Panc1 (cell line): ENCODE measurements around the gene PPARGC1A. TPM values are rescaled to one million over a fixed set of nuclear protein-coding genes. Genes with fewer than 3 reads are reported as not detected.

Experiments used
- ATAC-seq: fragments of 200-7000 bp; cut with Tn5 transposase; 2 replicates; pipeline ENCODE4 v1.9.1; 2020; ENCODE audit warnings: mild to moderate bottlenecking, moderate library complexity
- BruUV-seq: library from RNA; stranded (reverse); fragments of 400-500 nt; replicated peaks from 2 replicates; lab custom pipeline; 2021; lab: Mats Ljungman, UMichigan
- CTCF ChIA-PET: fragments of 300-600 bp; sonication (Branson Sonifier 250); formaldehyde crosslinking; loops from one replicate; lab custom pipeline; 2022; ENCODE audit warnings: antibody characterized with exemption; lab: Charles Lee
- POLR2A ChIA-PET: fragments of 300-600 bp; sonication (Branson Sonifier 250); formaldehyde crosslinking; loops from one replicate; lab custom pipeline; 2022; ENCODE audit warnings: antibody characterized with exemption; lab: Charles Lee
- DNase-seq: peaks from one replicate; pipeline ENCODE4 v3.0.0-alpha.2; 2010; ENCODE audit warnings: low read depth, low spot score
- H3K27ac ChIP-seq: 2 replicates; pipeline ENCODE4 v1.5.1; 2011; ENCODE audit warnings: mild to moderate bottlenecking, low read length, inconsistent platforms
- H3K27me3 ChIP-seq: fragments of 200-500 bp; sonication (Bioruptor generic); 2 replicates; pipeline ENCODE4 v1.6.0; 2014; ENCODE audit warnings: low read length, inconsistent platforms; ENCODE audit not compliant: control insufficient read depth, insufficient read depth
- H3K36me3 ChIP-seq: fragments of 200-500 bp; sonication (Bioruptor generic); 2 replicates; pipeline ENCODE4 v1.5.1; 2014; ENCODE audit warnings: inconsistent platforms, mild to moderate bottlenecking, low read length, moderate library complexity; ENCODE audit not compliant: control insufficient read depth, insufficient read depth
- H3K4me1 ChIP-seq: 2 replicates; pipeline ENCODE4 v1.5.1; 2011; ENCODE audit warnings: inconsistent platforms, mild to moderate bottlenecking, low read length, moderate library complexity; ENCODE audit not compliant: control insufficient read depth, insufficient read depth
- H3K4me3 ChIP-seq, 2 experiments: 2 replicates each; pipeline ENCODE4 v1.5.1; 2011 to 2012; ENCODE audit warnings: low read depth in 2 of 2, low read length in 2 of 2, mild to moderate bottlenecking in 2 of 2, inconsistent platforms in 1 of 2, moderate library complexity in 1 of 2
- H3K9me3 ChIP-seq: fragments of 200-500 bp; sonication (Bioruptor generic); 2 replicates; pipeline ENCODE4 v1.5.1; 2014; ENCODE audit warnings: low read depth, mild to moderate bottlenecking, inconsistent platforms, low read length, moderate library complexity; ENCODE audit not compliant: control insufficient read depth, insufficient read depth
- POLR2AphosphoS5 ChIP-seq: IDR thresholded peaks from 2 replicates; pipeline ENCODE4 v1.6.1; 2012; ENCODE audit warnings: mild to moderate bottlenecking, low read depth, low read length, moderate library complexity
- SIN3A ChIP-seq: IDR thresholded peaks from 2 replicates; pipeline ENCODE4 v1.6.1; 2012; ENCODE audit warnings: low read depth, mild to moderate bottlenecking, low read length, moderate library complexity, borderline replicate concordance; ENCODE audit not compliant: insufficient read depth
- TCF7L2 ChIP-seq: IDR thresholded peaks from 2 replicates; pipeline ENCODE4 v1.6.1; 2011; ENCODE audit warnings: mild to moderate bottlenecking, low read depth, low read length, inconsistent platforms
- in situ Hi-C: cut with HindIII; loops from 2 replicates; pipeline ENCODE4 v1.10.0; 2016; ENCODE audit warnings: low sequenced_read_pairs, low pct_unique_long_range_greater_than_20kb
- intact Hi-C: fragments of 100-400 bp; cut with micrococcal nuclease; formaldehyde crosslinking; loops from one replicate; pipeline ENCODE4 v1.10.0; 2022; ENCODE audit not compliant: unreplicated experiment
- total RNA-seq: library from RNA; stranded (reverse); gene quantifications from one replicate; pipeline ENCODE4 v1.2.1, GENCODE V29; 2021; ENCODE audit not compliant: unreplicated experiment
- TF ChIP-seq, protein P1 (sequence below): fragments of 450-650 bp; IDR thresholded peaks from 2 replicates; pipeline ENCODE4 v1.5.1; 2017; ENCODE audit warnings: mild to moderate bottlenecking
- TF ChIP-seq, protein P2 (sequence below), 2 experiments: IDR thresholded peaks; 2 replicates each; pipeline ENCODE4 v1.6.1; 2011 to 2012; ENCODE audit warnings: low read depth in 2 of 2, control low read depth in 1 of 2, low read length in 1 of 2, mild to moderate bottlenecking in 1 of 2, moderate library complexity in 1 of 2; ENCODE audit not compliant: insufficient read depth in 1 of 2

The PPARGC1A gene
- total RNA-seq, 1 experiment from 2014 or later = 0.59 TPM

- intact Hi-C loops (no loop called here), in situ Hi-C loops (no loop called here)
- Histone ChIP-seq H3K36me3 (no peaks in the 10 kb centered on the region), H3K4me1 (no peaks in the 10 kb centered on the region), H3K27me3 (no peaks in the 10 kb centered on the region), H3K9me3 (no peaks in the 10 kb centered on the region), H3K4me3 (no peak overlapping the region), H3K27ac (no peak overlapping the region)
- no TSS peak for BruUV-seq
- no peak for ATAC-seq
- ChIA-PET POLR2A (no interaction called here), CTCF (no interaction called here)
- DNase-seq = no peak
- TF ChIP-seq, protein P1, sequence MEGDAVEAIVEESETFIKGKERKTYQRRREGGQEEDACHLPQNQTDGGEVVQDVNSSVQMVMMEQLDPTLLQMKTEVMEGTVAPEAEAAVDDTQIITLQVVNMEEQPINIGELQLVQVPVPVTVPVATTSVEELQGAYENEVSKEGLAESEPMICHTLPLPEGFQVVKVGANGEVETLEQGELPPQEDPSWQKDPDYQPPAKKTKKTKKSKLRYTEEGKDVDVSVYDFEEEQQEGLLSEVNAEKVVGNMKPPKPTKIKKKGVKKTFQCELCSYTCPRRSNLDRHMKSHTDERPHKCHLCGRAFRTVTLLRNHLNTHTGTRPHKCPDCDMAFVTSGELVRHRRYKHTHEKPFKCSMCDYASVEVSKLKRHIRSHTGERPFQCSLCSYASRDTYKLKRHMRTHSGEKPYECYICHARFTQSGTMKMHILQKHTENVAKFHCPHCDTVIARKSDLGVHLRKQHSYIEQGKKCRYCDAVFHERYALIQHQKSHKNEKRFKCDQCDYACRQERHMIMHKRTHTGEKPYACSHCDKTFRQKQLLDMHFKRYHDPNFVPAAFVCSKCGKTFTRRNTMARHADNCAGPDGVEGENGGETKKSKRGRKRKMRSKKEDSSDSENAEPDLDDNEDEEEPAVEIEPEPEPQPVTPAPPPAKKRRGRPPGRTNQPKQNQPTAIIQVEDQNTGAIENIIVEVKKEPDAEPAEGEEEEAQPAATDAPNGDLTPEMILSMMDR = no peak
- no peak for TF ChIP-seq TCF7L2
- TF ChIP-seq POLR2AphosphoS5 = no peak
- no peak for TF ChIP-seq SIN3A
- TF ChIP-seq, protein P2, sequence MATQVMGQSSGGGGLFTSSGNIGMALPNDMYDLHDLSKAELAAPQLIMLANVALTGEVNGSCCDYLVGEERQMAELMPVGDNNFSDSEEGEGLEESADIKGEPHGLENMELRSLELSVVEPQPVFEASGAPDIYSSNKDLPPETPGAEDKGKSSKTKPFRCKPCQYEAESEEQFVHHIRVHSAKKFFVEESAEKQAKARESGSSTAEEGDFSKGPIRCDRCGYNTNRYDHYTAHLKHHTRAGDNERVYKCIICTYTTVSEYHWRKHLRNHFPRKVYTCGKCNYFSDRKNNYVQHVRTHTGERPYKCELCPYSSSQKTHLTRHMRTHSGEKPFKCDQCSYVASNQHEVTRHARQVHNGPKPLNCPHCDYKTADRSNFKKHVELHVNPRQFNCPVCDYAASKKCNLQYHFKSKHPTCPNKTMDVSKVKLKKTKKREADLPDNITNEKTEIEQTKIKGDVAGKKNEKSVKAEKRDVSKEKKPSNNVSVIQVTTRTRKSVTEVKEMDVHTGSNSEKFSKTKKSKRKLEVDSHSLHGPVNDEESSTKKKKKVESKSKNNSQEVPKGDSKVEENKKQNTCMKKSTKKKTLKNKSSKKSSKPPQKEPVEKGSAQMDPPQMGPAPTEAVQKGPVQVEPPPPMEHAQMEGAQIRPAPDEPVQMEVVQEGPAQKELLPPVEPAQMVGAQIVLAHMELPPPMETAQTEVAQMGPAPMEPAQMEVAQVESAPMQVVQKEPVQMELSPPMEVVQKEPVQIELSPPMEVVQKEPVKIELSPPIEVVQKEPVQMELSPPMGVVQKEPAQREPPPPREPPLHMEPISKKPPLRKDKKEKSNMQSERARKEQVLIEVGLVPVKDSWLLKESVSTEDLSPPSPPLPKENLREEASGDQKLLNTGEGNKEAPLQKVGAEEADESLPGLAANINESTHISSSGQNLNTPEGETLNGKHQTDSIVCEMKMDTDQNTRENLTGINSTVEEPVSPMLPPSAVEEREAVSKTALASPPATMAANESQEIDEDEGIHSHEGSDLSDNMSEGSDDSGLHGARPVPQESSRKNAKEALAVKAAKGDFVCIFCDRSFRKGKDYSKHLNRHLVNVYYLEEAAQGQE (IDR thresholded peaks at IDR 0.05; ENCODE audit: insufficient read depth in 1 of 2, low read depth in 2 of 2, low read length in 1 of 2) = no peak
Observed at GRCh38 chr4:23920716-23921446, 31.0 kb upstream of the PPARGC1A start.

- Histone ChIP-seq H3K27me3 (no peaks in the 10 kb centered on the region), H3K4me1 (no peaks in the 10 kb centered on the region), H3K4me3 (no peak overlapping the region), H3K36me3 (no peaks in the 10 kb centered on the region), H3K9me3 (no peaks in the 10 kb centered on the region), H3K27ac (no peak overlapping the region)
- ATAC-seq (no peak), DNase-seq (no peak)
- POLR2A ChIA-PET = no interaction called here
- CTCF ChIA-PET = no interaction called here
- TF ChIP-seq, protein P1 = no peak
- TF ChIP-seq SIN3A = no peak
- TF ChIP-seq, protein P2 (IDR thresholded peaks at IDR 0.05; ENCODE audit: insufficient read depth in 1 of 2, low read depth in 2 of 2, low read length in 1 of 2) = no peak
- no peak for TF ChIP-seq TCF7L2
- TF ChIP-seq POLR2AphosphoS5 = no peak
- no TSS peak for BruUV-seq
- intact Hi-C loops = no loop called here
- in situ Hi-C loops = no loop called here
Observed at GRCh38 chr4:23920296-23920695, 30.4 kb upstream of the PPARGC1A start.
